H1 (cell line): ENCODE results near the gene PLCL2. TPM values are rescaled to one million over a fixed set of nuclear protein-coding genes. Genes with fewer than 3 reads are reported as not detected.

Experiments
- CTCF ChIA-PET: fragments of 300-600 bp; sonication (Branson Sonifier 250); formaldehyde crosslinking; loops from one replicate; lab custom pipeline; 2021; ENCODE audit not compliant: partially characterized antibody; lab: Charles Lee
- POLR2A ChIA-PET: fragments of 300-600 bp; sonication (Branson Sonifier 250); formaldehyde crosslinking; loops from one replicate; lab custom pipeline; 2021; ENCODE audit warnings: inconsistent platforms; ENCODE audit not compliant: partially characterized antibody; lab: Charles Lee
- DNase-seq, 2 experiments: peaks; one replicate each; pipeline versions ENCODE4 v3.0.0 to v3.0.0-alpha.2; 2010 to 2022; ENCODE audit warnings: low spot score in 2 of 2, low read depth in 1 of 2, mixed read lengths in 1 of 2
- FAIRE-seq: peaks from 2 replicates; lab custom pipeline; 2011; peaks lifted over from hg19 to GRCh38; lab: Jason Lieb, UNC
- H2AFZ ChIP-seq: 2 replicates; pipeline ENCODE4 v1.8.1; 2012; ENCODE audit warnings: low read length, inconsistent platforms
- H2AK5ac ChIP-seq: 2 replicates; pipeline ENCODE4 v1.6.1; 2013; ENCODE audit warnings: low read depth, low read length
- H2BK120ac ChIP-seq: replicated peaks from 2 replicates; pipeline ENCODE3; 2013; ENCODE audit warnings: low read depth, low read length, inconsistent platforms
- H2BK12ac ChIP-seq: 2 replicates; pipeline ENCODE4 v1.6.1; 2013; ENCODE audit warnings: low read depth, low read length
- H2BK15ac ChIP-seq: 2 replicates; pipeline ENCODE4 v1.6.1; 2013; ENCODE audit warnings: low read length
- H2BK20ac ChIP-seq: 2 replicates; pipeline ENCODE4 v1.6.1; 2013; ENCODE audit warnings: low read length
- H2BK5ac ChIP-seq: 2 replicates; pipeline ENCODE4 v1.6.1; 2013; ENCODE audit warnings: low read depth, low read length
- H3K14ac ChIP-seq: 2 replicates; pipeline ENCODE4 v1.6.1; 2013; ENCODE audit warnings: inconsistent platforms; ENCODE audit not compliant: insufficient read length
- H3K18ac ChIP-seq: 2 replicates; pipeline ENCODE4 v1.6.1; 2013; ENCODE audit warnings: low read length; ENCODE audit errors: extremely low read depth
- H3K23ac ChIP-seq: 2 replicates; pipeline ENCODE4 v1.6.1; 2013; ENCODE audit warnings: inconsistent platforms; ENCODE audit not compliant: insufficient read length
- H3K23me2 ChIP-seq: 2 replicates; pipeline ENCODE4 v1.6.1; 2013; ENCODE audit warnings: low read depth, low read length
- H3K27ac ChIP-seq: 2 replicates; pipeline ENCODE4 v1.6.1; 2011; ENCODE audit warnings: low read depth, low read length, inconsistent platforms
- H3K27me3 ChIP-seq, 4 experiments: replicated peaks in 1 of 4; 1 replicate in 1 of 4; 2 replicates in 3 of 4; pipeline versions ENCODE4 v1.6.1 to v1.8.1; 2011 to 2013; ENCODE audit warnings: low read length in 3 of 4, mild to moderate bottlenecking in 3 of 4, inconsistent platforms in 2 of 4, mixed read lengths in 2 of 4, moderate library complexity in 1 of 4; ENCODE audit not compliant: control insufficient read depth in 3 of 4, insufficient read depth in 3 of 4; ENCODE audit errors: extremely low read depth in 1 of 4
- H3K36me3 ChIP-seq, 4 experiments: 2 replicates each; pipeline versions ENCODE4 v1.6.1 to v1.8.1; 2011 to 2013; ENCODE audit warnings: mild to moderate bottlenecking in 4 of 4, low read length in 3 of 4, moderate library complexity in 2 of 4, control low read depth in 1 of 4, inconsistent platforms in 1 of 4; ENCODE audit not compliant: insufficient read depth in 4 of 4, control insufficient read depth in 2 of 4
- H3K4ac ChIP-seq: replicated peaks from 2 replicates; pipeline ENCODE3; 2013; ENCODE audit warnings: low read length, low read depth, mixed read lengths, inconsistent platforms; ENCODE audit not compliant: insufficient read length
- H3K4me1 ChIP-seq, 4 experiments: replicated peaks in 1 of 4; 1 replicate in 1 of 4; 2 replicates in 3 of 4; pipeline versions ENCODE4 v1.6.1 to v1.8.1; 2011 to 2013; ENCODE audit warnings: low read length in 3 of 4, inconsistent platforms in 2 of 4, mixed read lengths in 1 of 4; ENCODE audit not compliant: insufficient read depth in 4 of 4, control insufficient read depth in 3 of 4
- H3K4me2 ChIP-seq, 2 experiments: 2 replicates each; pipeline versions ENCODE4 v1.6.1 to v1.8.1; 2011 to 2013; ENCODE audit warnings: low read depth in 2 of 2, low read length in 2 of 2, control low read depth in 1 of 2, inconsistent platforms in 1 of 2, mild to moderate bottlenecking in 1 of 2; ENCODE audit not compliant: insufficient read depth in 1 of 2
- H3K4me3 ChIP-seq, 4 experiments: fragments of 200-600, 300-600 bp in 1 of 4; sonication (generic), shearing (Covaris generic), sonication (Bioruptor Twin) in 1 of 4; 2 replicates each; pipeline versions ENCODE4 v1.5.1 to v1.8.1; 2011 to 2016; ENCODE audit warnings: low read length in 4 of 4, low read depth in 3 of 4, control low read depth in 2 of 4, inconsistent platforms in 2 of 4, mild to moderate bottlenecking in 2 of 4, mixed read lengths in 1 of 4, moderate library complexity in 1 of 4; ENCODE audit not compliant: insufficient read depth in 2 of 4; ENCODE audit errors: extremely low read depth in 1 of 4
- H3K56ac ChIP-seq: replicated peaks from 2 replicates; pipeline ENCODE3; 2013; ENCODE audit warnings: low read depth, mild to moderate bottlenecking, mixed read lengths, low read length, inconsistent platforms; ENCODE audit not compliant: insufficient read length
- H3K79me1 ChIP-seq: 2 replicates; pipeline ENCODE4 v1.6.1; 2013; ENCODE audit warnings: low read depth, low read length, control low read depth
- H3K79me2 ChIP-seq, 2 experiments: 2 replicates each; pipeline versions ENCODE4 v1.6.1 to v1.8.1; 2012 to 2013; ENCODE audit warnings: low read length in 2 of 2, mild to moderate bottlenecking in 2 of 2, inconsistent platforms in 1 of 2; ENCODE audit not compliant: insufficient read depth in 2 of 2, control insufficient read depth in 1 of 2
- H3K9ac ChIP-seq, 4 experiments: replicated peaks in 1 of 4; 1 replicate in 1 of 4; 2 replicates in 3 of 4; pipeline versions ENCODE4 v1.6.1 to v1.8.1; 2011 to 2013; ENCODE audit warnings: low read depth in 3 of 4, low read length in 3 of 4, control low read depth in 2 of 4, mild to moderate bottlenecking in 2 of 4, moderate library complexity in 2 of 4, inconsistent platforms in 1 of 4; ENCODE audit errors: extremely low read depth in 1 of 4
- H3K9me3 ChIP-seq, 2 experiments: 2 replicates each; pipeline versions ENCODE4 v1.6.1 to v1.8.1; 2012 to 2013; ENCODE audit warnings: mild to moderate bottlenecking in 2 of 2, moderate library complexity in 2 of 2, control low read depth in 1 of 2, inconsistent platforms in 1 of 2, low read depth in 1 of 2, low read length in 1 of 2, mixed read lengths in 1 of 2; ENCODE audit not compliant: insufficient read depth in 2 of 2
- H4K20me1 ChIP-seq, 2 experiments: replicated peaks in 1 of 2; 2 replicates each; pipeline versions ENCODE3 to v1.8.1; 2011 to 2013; ENCODE audit warnings: inconsistent platforms in 2 of 2, low read length in 2 of 2, mild to moderate bottlenecking in 1 of 2; ENCODE audit not compliant: insufficient read depth in 2 of 2, control insufficient read depth in 1 of 2
- H4K5ac ChIP-seq: 2 replicates; pipeline ENCODE4 v1.6.1; 2013; ENCODE audit warnings: low read length, low read depth, mixed read lengths, inconsistent platforms; ENCODE audit not compliant: insufficient read length
- H4K8ac ChIP-seq: 2 replicates; pipeline ENCODE4 v1.8.0; 2013; ENCODE audit warnings: mild to moderate bottlenecking, moderate library complexity, low read length, inconsistent platforms; ENCODE audit not compliant: insufficient read depth; ENCODE audit errors: extremely low read depth
- H4K91ac ChIP-seq: replicated peaks from 2 replicates; pipeline ENCODE3; 2013; ENCODE audit warnings: low read length, mixed read lengths, inconsistent platforms; ENCODE audit not compliant: insufficient read length
- ASH2L ChIP-seq: fragments of 200-600, 300-600 bp; sonication (generic); IDR thresholded peaks from one replicate; pipeline ENCODE4 v1.7.1; 2017; ENCODE audit warnings: low read length
- CBX8 ChIP-seq: fragments of 300-800, 300-1000 bp; sonication (generic); IDR thresholded peaks from 2 replicates; pipeline ENCODE4 v1.7.1; 2016; ENCODE audit warnings: low read depth, low read length, borderline replicate concordance
- CEBPB ChIP-seq: IDR thresholded peaks from 2 replicates; pipeline ENCODE4 v1.6.1; 2012; ENCODE audit warnings: low read depth, low read length
- CREB1 ChIP-seq: IDR thresholded peaks from 2 replicates; pipeline ENCODE4 v1.6.1; 2012; ENCODE audit warnings: inconsistent platforms
- EGR1 ChIP-seq: IDR thresholded peaks from 2 replicates; pipeline ENCODE4 v1.6.1; 2011; ENCODE audit warnings: low read depth, low read length, borderline replicate concordance
- EZH2 ChIP-seq: fragments of 200-600 bp; sonication (generic); IDR thresholded peaks from 2 replicates; pipeline ENCODE4 v1.7.1; 2012; ENCODE audit warnings: low read depth, mild to moderate bottlenecking, moderate library complexity, low read length, inconsistent platforms; ENCODE audit not compliant: severe bottlenecking
- GABPA ChIP-seq: IDR thresholded peaks from 2 replicates; pipeline ENCODE4 v1.6.1; 2011; ENCODE audit warnings: mild to moderate bottlenecking, low read length, moderate library complexity, borderline replicate concordance; ENCODE audit not compliant: insufficient read depth
- JUN ChIP-seq: IDR thresholded peaks from 2 replicates; pipeline ENCODE4 v1.6.1; 2011; ENCODE audit warnings: low read depth, mild to moderate bottlenecking, improper control_type of control experiment, low read length
- MAFK ChIP-seq: IDR thresholded peaks from 2 replicates; pipeline ENCODE4 v1.6.1; 2012; ENCODE audit warnings: low read depth, mild to moderate bottlenecking, improper control_type of control experiment, low read length
- POLR2A ChIP-seq, 2 experiments: IDR thresholded peaks; 1 replicate in 1 of 2; 2 replicates in 1 of 2; pipeline ENCODE4 v1.6.1; 2011; ENCODE audit warnings: low read depth in 2 of 2, low read length in 2 of 2, mild to moderate bottlenecking in 2 of 2; ENCODE audit errors: control extremely low read depth in 1 of 2
- SP2 ChIP-seq: IDR thresholded peaks from 2 replicates; pipeline ENCODE4 v1.6.1; 2012; ENCODE audit warnings: mild to moderate bottlenecking, low read length, inconsistent platforms
- TBP ChIP-seq: IDR thresholded peaks from 2 replicates; pipeline ENCODE4 v1.6.1; 2011; ENCODE audit warnings: low read depth, low read length, improper control_type of control experiment
- WGBS, 2 experiments: shearing (Covaris generic) in 1 of 2; methylation state at CpG; one replicate each; pipeline versions ENCODE4 v1.1.6 to v1.1.7; 2013 to 2015; ENCODE audit warnings: low lambda C conversion rate in 2 of 2, mixed read lengths in 2 of 2, inconsistent platforms in 1 of 2, low coverage in 1 of 2, missing lambda C conversion rate in 1 of 2; ENCODE audit not compliant: insufficient replicate concordance in 2 of 2, insufficient coverage in 1 of 2, insufficient read length in 1 of 2; ENCODE audit errors: extremely low coverage in 1 of 2, missing lambda C conversion rate in 1 of 2; 5-methylcytosine and 5-hydroxymethylcytosine counted together
- polyA plus RNA-seq, 7 experiments: library from polyadenylated mRNA; depleted of rRNA in 3 of 7; stranded (reverse) in 5 of 7; unstranded in 2 of 7; fragments of >200 nt in 5 of 7; fragments of 200-250 nt in 2 of 7; gene quantifications; 1 replicate in 5 of 7; 2 replicates in 1 of 7; 4 replicates in 1 of 7; pipeline versions ENCODE4 v1.2.1 to v1.2.3, GENCODE V29; 2011 to 2013; ENCODE audit warnings: missing spikeins in 2 of 7, mixed read lengths in 2 of 7
- total RNA-seq: library from RNA; stranded (reverse); fragmentation: NEBNext Ultra II Directional; extraction: Animal tissue kit (Norgen Biotek cat#: 25700); gene quantifications from 2 replicates; pipeline ENCODE4 v1.2.1, GENCODE V29; 2021
- TF ChIP-seq, protein P1 (sequence below): IDR thresholded peaks from 2 replicates; pipeline ENCODE4 v1.6.1; 2011; ENCODE audit warnings: low read depth, mild to moderate bottlenecking, low read length; ENCODE audit not compliant: insufficient read depth
- TF ChIP-seq, protein P2 (sequence below): IDR thresholded peaks from 2 replicates; pipeline ENCODE4 v1.6.1; 2012; ENCODE audit warnings: inconsistent platforms

The PLCL2 gene
- total and polyA plus RNA-seq, 2 of the 8 experiments (the other 6 are each of a cell fraction or from before 2014, with no cell fraction given), result 3.5 to 6.8 TPM

DNA sequence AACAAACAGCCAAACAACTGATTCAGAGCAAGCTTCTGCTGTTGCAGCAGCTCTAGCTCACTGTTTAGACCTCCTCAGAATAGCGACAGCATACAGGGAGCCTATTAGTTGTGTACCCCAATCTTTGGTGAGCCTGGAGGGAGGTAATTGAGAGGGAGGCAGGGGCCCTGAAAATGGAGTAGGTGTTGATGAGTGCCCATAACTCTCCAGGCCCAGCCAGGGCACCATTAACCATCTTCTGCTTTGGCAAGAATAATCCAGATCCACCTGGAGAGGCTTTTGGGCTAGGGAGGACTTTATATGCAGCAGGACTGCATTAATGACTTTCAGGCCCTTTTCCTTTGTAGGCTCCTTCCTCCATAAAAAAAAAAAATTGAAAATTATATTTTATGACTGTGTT, 20.9 kb downstream of the PLCL2 start:
- Histone ChIP-seq H3K79me2 (peaks cover 0 to 38% of the 10 kb centered on the region in 2 experiments; a peak in 3 of 4 replicates), H2BK15ac (no peak overlapping the region), H3K27me3 (no peaks in the 10 kb centered on the region), H3K56ac (no peak overlapping the region), H3K9me3 (no peaks in the 10 kb centered on the region), H3K4me2 (no peak overlapping the region), H2BK5ac (no peak overlapping the region), H4K5ac (no peak overlapping the region), H2BK20ac (no peak overlapping the region), H3K36me3 (no peaks in the 10 kb centered on the region), H2AFZ (no peak overlapping the region), H3K4me3 (no peak overlapping the region), H3K23me2 (no peaks in the 10 kb centered on the region), H2BK12ac (no peak overlapping the region), H3K23ac (no peak overlapping the region), H3K18ac (no peak overlapping the region), H2AK5ac (no peak overlapping the region), H2BK120ac (no peak overlapping the region), H3K4ac (no peak overlapping the region), H3K4me1 (peaks cover 3 to 20% (median 5%) of the 10 kb centered on the region in 4 experiments; a peak in 4 of 7 replicates), H4K91ac (peak overlapping the region; percentile 15), H4K8ac (no peak overlapping the region), H3K79me1 (no peaks in the 10 kb centered on the region), H3K27ac (no peak overlapping the region), H3K14ac (no peak overlapping the region), H4K20me1 (no peaks in the 10 kb centered on the region), H3K9ac (no peak overlapping the region)
- DNase-seq, result no peak
- 88% methylated on average over 1 of the region's 1 CpG; no CpG with 5 or more reads in 1 of the 2 experiments for WGBS, 2 experiments
- POLR2A ChIA-PET, result interaction anchor here (0.7 kb wide), 1 partner anchor 96 kb away, joined by 3 read pairs; no protein-coding TSS in a partner anchor
- FAIRE-seq, result no peak
- CTCF ChIA-PET, result interaction anchor here (0.6 to 1.8 kb wide), 4 partner anchors 10 to 1141 kb away, joined by 3 to 8 read pairs (median 4); partner anchors contain the start of gene PLCL2
- TF ChIP-seq CBX8 (no peak), EGR1 (no peak), ASH2L (no peak), CEBPB (no peak), MAFK (no peak), CREB1 (no peak), SP2 (no peak), TBP (no peak), EZH2 (no peak), JUN (no peak), GABPA (no peak), POLR2A (IDR thresholded peaks at IDR 0.05; ENCODE audit: control extremely low read depth in 1 of 2, low read depth in 2 of 2, low read length in 2 of 2) (no peak)
- TF ChIP-seq, protein P1, sequence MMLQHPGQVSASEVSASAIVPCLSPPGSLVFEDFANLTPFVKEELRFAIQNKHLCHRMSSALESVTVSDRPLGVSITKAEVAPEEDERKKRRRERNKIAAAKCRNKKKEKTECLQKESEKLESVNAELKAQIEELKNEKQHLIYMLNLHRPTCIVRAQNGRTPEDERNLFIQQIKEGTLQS, result no peak
- TF ChIP-seq, protein P2, sequence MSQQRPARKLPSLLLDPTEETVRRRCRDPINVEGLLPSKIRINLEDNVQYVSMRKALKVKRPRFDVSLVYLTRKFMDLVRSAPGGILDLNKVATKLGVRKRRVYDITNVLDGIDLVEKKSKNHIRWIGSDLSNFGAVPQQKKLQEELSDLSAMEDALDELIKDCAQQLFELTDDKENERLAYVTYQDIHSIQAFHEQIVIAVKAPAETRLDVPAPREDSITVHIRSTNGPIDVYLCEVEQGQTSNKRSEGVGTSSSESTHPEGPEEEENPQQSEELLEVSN, result no peak
